Neural crest cell (in vitro differentiated cells): ENCODE results near the gene SBF2. TPM values are rescaled to one million over a fixed set of nuclear protein-coding genes. Genes with fewer than 3 reads are reported as not detected.
"Not testable (repeated sequence)": the region's sequence is repeated elsewhere in the genome, so short reads cannot be mapped to it uniquely, and the experiment has no call there.

Source experiments
- DNase-seq: peaks from one replicate; pipeline ENCODE4 v3.0.0; 2021; ENCODE audit warnings: low read depth, mixed read lengths, low spot score
- H3K27ac Mint-ChIP-seq: one replicate; pipeline ENCODE4 v1.8.0; 2021; ENCODE audit warnings: mild to moderate bottlenecking, mixed read lengths; ENCODE audit not compliant: unreplicated experiment
- H3K27me3 Mint-ChIP-seq: 2 replicates; pipeline ENCODE4 v1.8.0; 2021; ENCODE audit warnings: low read depth, mild to moderate bottlenecking, mixed read lengths
- H3K36me3 Mint-ChIP-seq: 2 replicates; pipeline ENCODE4 v1.8.0; 2021; ENCODE audit warnings: low read depth, mild to moderate bottlenecking, mixed read lengths
- H3K4me1 Mint-ChIP-seq: 2 replicates; pipeline ENCODE4 v1.8.0; 2021; ENCODE audit warnings: mixed read lengths
- H3K4me3 Mint-ChIP-seq: one replicate; pipeline ENCODE4 v1.8.0; 2021; ENCODE audit warnings: mild to moderate bottlenecking, mixed read lengths
- H3K9me3 Mint-ChIP-seq: 2 replicates; pipeline ENCODE4 v1.8.0; 2021; ENCODE audit warnings: mixed read lengths
- CTCF ChIP-seq: fragments of 200-600 bp; sonication (generic); conservative IDR thresholded peaks from 2 replicates; pipeline ENCODE4 v1.5.0; 2021; ENCODE audit warnings: antibody characterized with exemption, mild to moderate bottlenecking
- total RNA-seq: library from RNA; stranded (reverse); gene quantifications from 2 replicates; pipeline ENCODE4 v1.2.1, GENCODE V29; 2021

SBF2 gene
- total RNA-seq, 1 donor from 2014 or later: 30.2 TPM

- peaks cover 39% of the 10 kb centered on the region for H3K36me3 Mint-ChIP-seq
- H3K4me3 Mint-ChIP-seq: no peak overlapping the region
- no peak overlapping the region for H3K27ac Mint-ChIP-seq
- no peak for TF ChIP-seq CTCF
- DNase-seq: no peak
- peaks cover 24% of the 10 kb centered on the region for H3K9me3 Mint-ChIP-seq
- H3K27me3 Mint-ChIP-seq: no peaks in the 10 kb centered on the region
- no peaks in the 10 kb centered on the region for H3K4me1 Mint-ChIP-seq
Observed at GRCh38 chr11:10233581-10233980, 60.4 kb downstream of the SBF2 start.

GRCh38 chr11:10232756-10233155, 61.3 kb downstream of the SBF2 start:
- Mint-ChIP-seq H3K4me1 (no peaks in the 10 kb centered on the region), H3K36me3 (peaks cover 39% of the 10 kb centered on the region), H3K27me3 (no peaks in the 10 kb centered on the region), H3K4me3 (no peak overlapping the region), H3K9me3 (peaks cover 23% of the 10 kb centered on the region), H3K27ac (no peak overlapping the region)
- DNase-seq: no peak
- TF ChIP-seq CTCF: no peak

- H3K27ac Mint-ChIP-seq, H3K27me3 Mint-ChIP-seq, H3K4me1 Mint-ChIP-seq, DNase-seq, H3K4me3 Mint-ChIP-seq: not testable (repeated sequence)
- H3K9me3 Mint-ChIP-seq: peaks cover 20% of the 10 kb centered on the region
- peaks cover 39% of the 10 kb centered on the region for H3K36me3 Mint-ChIP-seq
Observed at GRCh38 chr11:10231803-10232202, 62.2 kb downstream of the SBF2 start.

GRCh38 chr11:10225553-10225952, 68.5 kb downstream of the SBF2 start:
- H3K27ac Mint-ChIP-seq: no peak overlapping the region
- no peak for DNase-seq
- peaks cover 12% of the 10 kb centered on the region for H3K36me3 Mint-ChIP-seq
- no peaks in the 10 kb centered on the region for H3K27me3 Mint-ChIP-seq
- H3K9me3 Mint-ChIP-seq: peaks cover 6% of the 10 kb centered on the region
- H3K4me1 Mint-ChIP-seq: no peaks in the 10 kb centered on the region
- no peak overlapping the region for H3K4me3 Mint-ChIP-seq
- no peak for TF ChIP-seq CTCF

- H3K27me3 Mint-ChIP-seq: no peaks in the 10 kb centered on the region
- no peak overlapping the region for H3K4me3 Mint-ChIP-seq
- peaks cover 16% of the 10 kb centered on the region for H3K36me3 Mint-ChIP-seq
- H3K27ac Mint-ChIP-seq: no peak overlapping the region
- H3K4me1 Mint-ChIP-seq: no peaks in the 10 kb centered on the region
- H3K9me3 Mint-ChIP-seq: peaks cover 11% of the 10 kb centered on the region
- no peak for TF ChIP-seq CTCF
- no peak for DNase-seq
Observed at GRCh38 chr11:10222399-10222798, 71.6 kb downstream of the SBF2 start.

- peaks cover 11% of the 10 kb centered on the region for H3K9me3 Mint-ChIP-seq
- H3K27me3 Mint-ChIP-seq: no peaks in the 10 kb centered on the region
- no peak for DNase-seq
- peaks cover 16% of the 10 kb centered on the region for H3K36me3 Mint-ChIP-seq
- H3K4me1 Mint-ChIP-seq: no peaks in the 10 kb centered on the region
- H3K27ac Mint-ChIP-seq: no peak overlapping the region
- no peak for TF ChIP-seq CTCF
- no peak overlapping the region for H3K4me3 Mint-ChIP-seq
Observed at GRCh38 chr11:10221342-10221741, 72.7 kb downstream of the SBF2 start.
